Measurements from ENCODE around the gene MZT2B. TPM values are rescaled to one million over a fixed set of nuclear protein-coding genes. Genes with fewer than 3 reads are reported as not detected.

The MZT2B gene
- total and polyA plus RNA-seq, 2 of the 4 experiments (the other 2 are of a cell fraction): 24.9 to 115 TPM

GRCh38 chr2:130231656-130232055 is 49.6 kb downstream of the MZT2B start:
- Histone ChIP-seq H3K18ac (ENCODE audit: low read depth, low read length) (no peak overlapping the region), H2BK15ac (ENCODE audit: low read depth, low read length) (no peak overlapping the region), H3K9ac (ENCODE audit: low read depth, low read length) (no peak overlapping the region), H4K20me1 (ENCODE audit: insufficient read depth, low read length) (no peaks in the 10 kb centered on the region), H3K4ac (ENCODE audit: low read depth, low read length) (no peak overlapping the region), H3K9me3 (ENCODE audit: control insufficient read depth, insufficient read depth, low read length) (no peaks in the 10 kb centered on the region), H3K4me2 (ENCODE audit: low read depth, low read length) (no peak overlapping the region), H3K79me1 (ENCODE audit: low read depth in 1 of 2, low read length in 2 of 2) (no peaks in the 10 kb centered on the region), H3K14ac (replicated peaks; ENCODE audit: low read depth, low read length) (no peak overlapping the region), H2AFZ (replicated peaks; ENCODE audit: low read length, poor library complexity) (no peak overlapping the region), H2BK5ac (ENCODE audit: low read depth, low read length, poor library complexity, severe bottlenecking) (no peak overlapping the region), H2BK20ac (ENCODE audit: low read depth, low read length) (no peak overlapping the region), H3K36me3 (ENCODE audit: control insufficient read depth, insufficient read depth, low read length) (no peaks in the 10 kb centered on the region), H4K8ac (ENCODE audit: low read depth in 2 of 2, low read length in 2 of 2) (no peak overlapping the region), H3K23ac (ENCODE audit: low read depth, low read length) (no peak overlapping the region), H4K5ac (ENCODE audit: low read depth, low read length) (no peak overlapping the region), H3K4me3 (ENCODE audit: insufficient read depth, low read depth, low read length) (no peak overlapping the region), H3K27me3 (ENCODE audit: control insufficient read depth, insufficient read depth, low read length) (no peaks in the 10 kb centered on the region), H4K91ac (ENCODE audit: insufficient read depth, low read depth, low read length) (no peak overlapping the region), H3K9me1 (ENCODE audit: insufficient read depth, low read length) (no peaks in the 10 kb centered on the region), H2BK120ac (ENCODE audit: low read depth, low read length) (no peak overlapping the region), H3K27ac (ENCODE audit: insufficient read depth, low read length) (no peak overlapping the region), H2AK9ac (replicated peaks; ENCODE audit: low read depth, low read length, poor library complexity) (no peak overlapping the region), H3K4me1 (ENCODE audit: control insufficient read depth, insufficient read depth, low read length) (no peaks in the 10 kb centered on the region), H3K56ac (ENCODE audit: extremely low read depth, insufficient read depth, low read length) (no peak overlapping the region), H2AK5ac (ENCODE audit: low read depth, low read length) (no peak overlapping the region)
- 47% methylated on average over 2 of the region's 12 CpGs; no CpG with 5 or more reads in 1 of the 2 experiments for WGBS, 2 experiments (ENCODE audit: extremely low coverage in 2 of 2, insufficient read length in 1 of 2)
- DNase-seq (no peak), ATAC-seq (ENCODE audit: low read depth) (no peak)
- ChIA-PET CTCF (no interaction called here), POLR2A (ENCODE audit: unreplicated experiment) (no interaction called here)
- TF ChIP-seq SMC3 (IDR thresholded peaks at IDR 0.05; ENCODE audit: low read depth, low read length) (no peak), RFX5 (IDR thresholded peaks at IDR 0.05; ENCODE audit: low read depth, low read length) (no peak), POLR2A (IDR thresholded peaks at IDR 0.05; ENCODE audit: low read depth, low read length) (no peak), ELK1 (IDR thresholded peaks at IDR 0.05; ENCODE audit: borderline replicate concordance, low read depth, low read length) (no peak), USF2 (IDR thresholded peaks at IDR 0.05; ENCODE audit: low read depth, low read length) (no peak), CHD1 (IDR thresholded peaks at IDR 0.05; ENCODE audit: low read depth, low read length) (no peak), MAZ (IDR thresholded peaks at IDR 0.05; ENCODE audit: borderline replicate concordance, low read depth, low read length) (no peak), FOS (IDR thresholded peaks at IDR 0.05; ENCODE audit: low read depth, low read length) (no peak), MXI1 (IDR thresholded peaks at IDR 0.05; ENCODE audit: borderline replicate concordance, low read depth, low read length) (no peak), NFE2L2 (IDR thresholded peaks at IDR 0.05; ENCODE audit: low read depth, low read length) (no peak), BHLHE40 (IDR thresholded peaks at IDR 0.05; ENCODE audit: low read depth, low read length) (no peak)
- dilution Hi-C loops (cut with HindIII; ENCODE audit: low sequenced_read_pairs, unreplicated experiment) (no loop called here), intact Hi-C loops (cut with micrococcal nuclease) (no loop called here), in situ Hi-C loops (cut with MboI; ENCODE audit: low sequenced_read_pairs) (no loop called here)
- BruUV-seq (replicated peaks): no TSS peak

Data from IMR-90 (cell line).